GM19397 (cell line): ENCODE data around the gene KIAA0930.

ENCODE experiments used
- ATAC-seq: cut with Tn5 transposase; IDR thresholded peaks from one replicate; pipeline ENCODE4 v1.9.1; 2021; ENCODE audit warnings: mild to moderate bottlenecking, moderate library complexity; ENCODE audit not compliant: unreplicated experiment

The KIAA0930 gene

GRCh38 chr22:45238076-45238956 lies 2.4 kb downstream of the KIAA0930 start:
- ATAC-seq: no peak

- no peak for ATAC-seq
Observed at GRCh38 chr22:45237065-45237990, 3.4 kb downstream of the KIAA0930 start.

- peak; percentile 11 for ATAC-seq
Observed at GRCh38 chr22:45235851-45236342, 4.8 kb downstream of the KIAA0930 start.

GRCh38 chr22:45235101-45235777 lies 5.5 kb downstream of the KIAA0930 start:
- peak; percentile 80 for ATAC-seq

- no peak for ATAC-seq
Observed at GRCh38 chr22:45233827-45234226, 6.9 kb downstream of the KIAA0930 start.

- no peak for ATAC-seq
Observed at GRCh38 chr22:45233386-45233785, 7.3 kb downstream of the KIAA0930 start.

GRCh38 chr22:45231293-45231692 lies 9.4 kb downstream of the KIAA0930 start:
- no peak for ATAC-seq

- no peak for ATAC-seq
Observed at GRCh38 chr22:45230026-45230721, 10.5 kb downstream of the KIAA0930 start.

- no peak for ATAC-seq
Observed at GRCh38 chr22:45229181-45229580, 11.5 kb downstream of the KIAA0930 start.

- ATAC-seq: no peak
Observed at GRCh38 chr22:45228401-45228754, 12.3 kb downstream of the KIAA0930 start.

GRCh38 chr22:45227645-45228400 lies 12.9 kb downstream of the KIAA0930 start:
- ATAC-seq: no peak

- no peak for ATAC-seq
Observed at GRCh38 chr22:45226503-45227186, 14.0 kb downstream of the KIAA0930 start.

- no peak for ATAC-seq
Observed at GRCh38 chr22:45225732-45226502, 14.8 kb downstream of the KIAA0930 start.

GRCh38 chr22:45224988-45225731 lies 15.5 kb downstream of the KIAA0930 start:
- no peak for ATAC-seq

GRCh38 chr22:45224331-45224730 lies 16.4 kb downstream of the KIAA0930 start:
- ATAC-seq: no peak

- ATAC-seq: no peak
Observed at GRCh38 chr22:45223304-45224117, 17.2 kb downstream of the KIAA0930 start.

GRCh38 chr22:45221201-45221600 lies 19.5 kb downstream of the KIAA0930 start:
- no peak for ATAC-seq
